Loucy (cell line): ENCODE results near the gene KCNA2.
A peak's percentile ranks its signal among the peaks of the same experiment; 100 is the strongest.

ENCODE experiments used
- H2AFZ ChIP-seq: fragments of 200-600 bp; sonication (generic); 2 replicates; pipeline ENCODE4 v1.6.0; 2016; ENCODE audit warnings: antibody characterized with exemption, mild to moderate bottlenecking, low read length, moderate library complexity
- H3F3A ChIP-seq: fragments of 200-600 bp; 2 replicates; pipeline ENCODE4 v1.6.0; 2016; ENCODE audit warnings: antibody characterized with exemption, low read depth, mild to moderate bottlenecking
- H3K27me3 ChIP-seq: fragments of 200-600 bp; sonication (generic); 2 replicates; pipeline ENCODE4 v1.6.1; 2014; ENCODE audit warnings: low read length, mild to moderate bottlenecking; ENCODE audit not compliant: insufficient read depth, poor library complexity, severe bottlenecking
- H3K36me3 ChIP-seq: fragments of 200-600 bp; sonication (generic); 2 replicates; pipeline ENCODE4 v1.6.1; 2016; ENCODE audit warnings: low read length; ENCODE audit not compliant: insufficient read depth
- H3K4me1 ChIP-seq: fragments of 200-600 bp; sonication (generic); 2 replicates; pipeline ENCODE4 v1.5.1; 2014; ENCODE audit warnings: low read length, mild to moderate bottlenecking; ENCODE audit not compliant: insufficient read depth, poor library complexity, severe bottlenecking
- H3K4me2 ChIP-seq: fragments of 200-600 bp; sonication (generic); 2 replicates; pipeline ENCODE4 v1.6.0; 2014; ENCODE audit warnings: antibody characterized with exemption, low read length, low read depth, mild to moderate bottlenecking; ENCODE audit not compliant: poor library complexity, severe bottlenecking
- H3K4me3 ChIP-seq: fragments of 200-600 bp; sonication (generic); 2 replicates; pipeline ENCODE4 v1.5.1; 2014; ENCODE audit warnings: low read length, mild to moderate bottlenecking, mixed read lengths; ENCODE audit not compliant: poor library complexity, severe bottlenecking
- H3K79me2 ChIP-seq: fragments of 200-600 bp; sonication (generic); 2 replicates; pipeline ENCODE4 v1.6.1; 2014; ENCODE audit warnings: low read length; ENCODE audit not compliant: insufficient read depth
- H3K9ac ChIP-seq: fragments of 200-600 bp; sonication (generic); 2 replicates; pipeline ENCODE4 v1.6.0; 2014; ENCODE audit warnings: mild to moderate bottlenecking, low read depth, low read length, moderate library complexity; ENCODE audit not compliant: poor library complexity, severe bottlenecking
- H3K9me2 ChIP-seq: fragments of 200-600 bp; sonication (generic); replicated peaks from 2 replicates; pipeline ENCODE4 v1.6.1; 2016; ENCODE audit warnings: low read depth, low read length, mixed read lengths
- H3K9me3 ChIP-seq: fragments of 200-600 bp; sonication (generic); 2 replicates; pipeline ENCODE4 v1.6.1; 2014; ENCODE audit warnings: mild to moderate bottlenecking, antibody characterized with exemption, low read length, low read depth; ENCODE audit not compliant: insufficient read depth
- H4K20me1 ChIP-seq: fragments of 200-600 bp; sonication (generic); 2 replicates; pipeline ENCODE4 v1.6.0; 2014; ENCODE audit warnings: antibody characterized with exemption, low read length, mild to moderate bottlenecking; ENCODE audit not compliant: insufficient read depth, poor library complexity, severe bottlenecking
- EZH2phosphoT487 ChIP-seq: fragments of 200-600 bp; IDR thresholded peaks from 2 replicates; pipeline ENCODE4 v1.6.1; 2018; ENCODE audit warnings: antibody characterized with exemption, mild to moderate bottlenecking, moderate library complexity, borderline replicate concordance
- TF ChIP-seq, protein P1 (sequence below): fragments of 200-600 bp; sonication (generic); conservative IDR thresholded peaks from 2 replicates; pipeline ENCODE4 v1.5.1; 2014; ENCODE audit warnings: mild to moderate bottlenecking, antibody characterized with exemption, low read length

Gene KCNA2

DNA sequence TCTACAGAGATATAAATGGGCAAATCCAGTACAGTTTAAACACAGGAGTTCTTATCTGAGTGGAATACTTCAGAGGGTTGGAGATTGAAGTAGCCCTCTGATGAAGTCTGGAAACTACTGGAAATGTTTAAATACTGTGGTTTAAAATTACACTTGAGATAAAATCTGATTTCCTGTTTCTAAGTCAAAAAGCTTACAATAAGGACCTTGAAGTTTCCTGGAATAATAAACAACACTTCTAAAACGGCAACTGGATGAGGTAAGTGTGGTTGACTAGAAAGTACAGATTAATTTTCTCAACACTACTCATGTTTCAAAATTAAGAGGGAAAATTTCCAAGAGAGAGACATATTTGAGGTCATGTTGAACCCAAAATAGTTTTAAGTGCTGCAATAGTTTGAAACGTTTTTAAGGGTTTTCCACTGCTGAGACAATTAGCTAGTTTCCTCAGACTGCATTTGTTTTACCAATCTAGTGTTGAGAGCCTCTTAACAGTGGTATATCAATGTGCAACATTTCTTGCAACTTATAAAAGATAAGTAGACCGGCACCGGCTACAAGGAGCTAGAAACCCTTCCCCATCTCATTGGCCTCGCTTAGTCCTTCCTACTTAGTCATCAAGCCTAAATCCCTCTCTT lies 41.2 kb upstream of the KCNA2 start:
- Histone ChIP-seq H3K9me2 (no peaks in the 10 kb centered on the region), H3K4me3 (no peak overlapping the region), H3K27me3 (peaks cover 18% of the 10 kb centered on the region), H3K79me2 (no peaks in the 10 kb centered on the region), H3K4me2 (peak overlapping the region; percentile 24), H3K36me3 (no peaks in the 10 kb centered on the region), H3F3A (0 out of 2 replicates have a peak, but pooled peaks cover 3% of the 10 kb centered on the region), H3K4me1 (peaks cover 16% of the 10 kb centered on the region), H4K20me1 (no peaks in the 10 kb centered on the region), H3K9me3 (no peaks in the 10 kb centered on the region), H2AFZ (no peak overlapping the region), H3K9ac (no peak overlapping the region)
- TF ChIP-seq EZH2phosphoT487 = no peak
- TF ChIP-seq, protein P1, sequence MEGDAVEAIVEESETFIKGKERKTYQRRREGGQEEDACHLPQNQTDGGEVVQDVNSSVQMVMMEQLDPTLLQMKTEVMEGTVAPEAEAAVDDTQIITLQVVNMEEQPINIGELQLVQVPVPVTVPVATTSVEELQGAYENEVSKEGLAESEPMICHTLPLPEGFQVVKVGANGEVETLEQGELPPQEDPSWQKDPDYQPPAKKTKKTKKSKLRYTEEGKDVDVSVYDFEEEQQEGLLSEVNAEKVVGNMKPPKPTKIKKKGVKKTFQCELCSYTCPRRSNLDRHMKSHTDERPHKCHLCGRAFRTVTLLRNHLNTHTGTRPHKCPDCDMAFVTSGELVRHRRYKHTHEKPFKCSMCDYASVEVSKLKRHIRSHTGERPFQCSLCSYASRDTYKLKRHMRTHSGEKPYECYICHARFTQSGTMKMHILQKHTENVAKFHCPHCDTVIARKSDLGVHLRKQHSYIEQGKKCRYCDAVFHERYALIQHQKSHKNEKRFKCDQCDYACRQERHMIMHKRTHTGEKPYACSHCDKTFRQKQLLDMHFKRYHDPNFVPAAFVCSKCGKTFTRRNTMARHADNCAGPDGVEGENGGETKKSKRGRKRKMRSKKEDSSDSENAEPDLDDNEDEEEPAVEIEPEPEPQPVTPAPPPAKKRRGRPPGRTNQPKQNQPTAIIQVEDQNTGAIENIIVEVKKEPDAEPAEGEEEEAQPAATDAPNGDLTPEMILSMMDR = no peak

DNA sequence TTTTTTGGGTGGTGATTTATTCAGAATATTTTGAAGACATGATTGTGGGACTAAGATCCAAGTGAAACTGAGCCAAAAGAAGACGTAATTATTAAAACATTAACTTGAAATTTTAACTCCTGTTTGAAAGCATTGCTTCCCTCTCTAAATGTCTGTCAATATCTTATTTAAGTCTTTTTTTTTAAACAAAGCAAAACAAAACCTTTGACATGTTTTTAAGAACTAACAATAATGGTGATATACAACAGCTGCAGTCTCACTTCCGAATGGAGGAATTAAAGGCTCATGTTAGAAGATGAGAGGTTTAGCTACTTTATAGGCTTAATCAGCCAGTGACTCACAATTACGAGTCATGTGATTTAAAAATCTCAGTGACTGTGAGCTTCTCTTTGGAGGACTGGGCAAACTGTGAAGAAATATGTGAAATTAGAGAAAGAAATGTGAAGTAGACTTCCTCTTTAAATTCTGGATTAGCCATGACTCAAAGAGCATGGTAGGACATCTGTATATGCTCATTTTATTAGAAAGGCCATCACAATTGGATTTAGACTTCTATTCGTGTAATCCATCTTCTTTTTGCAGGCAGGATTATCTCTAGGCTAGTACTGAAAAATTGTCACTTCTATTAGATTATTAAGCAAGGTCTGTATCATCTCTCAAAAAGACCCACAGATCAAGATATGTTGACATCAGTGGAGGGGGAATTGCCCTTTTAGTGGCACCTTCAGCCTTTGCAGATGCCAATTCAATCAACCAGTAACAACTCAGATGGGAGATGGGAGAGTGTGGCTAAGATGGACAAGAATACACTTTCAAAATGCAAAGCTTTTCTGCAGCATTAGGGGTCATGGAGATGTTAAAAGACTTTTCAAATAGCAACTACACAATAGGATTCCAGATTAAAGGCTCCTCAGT lies 39.9 kb upstream of the KCNA2 start:
- no peak for TF ChIP-seq EZH2phosphoT487
- TF ChIP-seq, protein P1 = no peak
- H3K9ac ChIP-seq = no peak overlapping the region
- H3K4me3 ChIP-seq = no peak overlapping the region
- no peaks in the 10 kb centered on the region for H3K9me2 ChIP-seq
- no peaks in the 10 kb centered on the region for H4K20me1 ChIP-seq
- H3K36me3 ChIP-seq = no peaks in the 10 kb centered on the region
- peaks cover 18% of the 10 kb centered on the region for H3K27me3 ChIP-seq
- H2AFZ ChIP-seq = no peak overlapping the region
- no peaks in the 10 kb centered on the region for H3K9me3 ChIP-seq
- H3K4me1 ChIP-seq = peaks cover 16% of the 10 kb centered on the region
- H3K79me2 ChIP-seq = no peaks in the 10 kb centered on the region
- H3K4me2 ChIP-seq = no peak overlapping the region
- H3F3A ChIP-seq = 0 out of 2 replicates have a peak, but pooled peaks cover 3% of the 10 kb centered on the region

DNA sequence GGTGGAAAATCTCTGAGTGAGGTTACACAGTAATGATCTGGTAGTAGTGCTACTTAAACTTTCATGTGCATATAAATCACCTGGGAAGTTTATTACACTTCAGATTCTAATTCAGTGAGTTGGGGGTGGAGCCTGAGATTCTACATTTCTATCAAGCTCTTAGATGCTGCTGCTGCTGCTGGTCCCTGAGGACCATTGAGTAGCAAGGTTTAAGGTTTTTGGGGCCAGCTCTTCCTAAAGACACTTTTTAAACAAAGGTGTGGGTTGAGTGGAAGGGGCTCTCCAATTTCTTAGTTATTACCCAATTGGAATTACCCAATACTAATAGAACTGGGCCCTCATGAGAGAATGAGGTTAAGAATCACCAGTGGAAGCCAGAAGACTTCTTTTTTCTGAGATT lies 39.1 kb upstream of the KCNA2 start:
- Histone ChIP-seq H3K9ac (no peak overlapping the region), H3K4me3 (no peak overlapping the region), H4K20me1 (no peaks in the 10 kb centered on the region), H3K9me2 (no peaks in the 10 kb centered on the region), H3F3A (0 out of 2 replicates have a peak, but pooled peaks cover 3% of the 10 kb centered on the region), H3K9me3 (no peaks in the 10 kb centered on the region), H3K4me1 (peaks cover 16% of the 10 kb centered on the region), H3K79me2 (no peaks in the 10 kb centered on the region), H2AFZ (no peak overlapping the region), H3K27me3 (peaks cover 18% of the 10 kb centered on the region), H3K36me3 (no peaks in the 10 kb centered on the region), H3K4me2 (no peak overlapping the region)
- TF ChIP-seq EZH2phosphoT487 = no peak
- TF ChIP-seq, protein P1 = no peak
